ENCODE results near the gene PDC. TPM values are rescaled to one million over a fixed set of nuclear protein-coding genes. Genes with fewer than 3 reads are reported as not detected.

The PDC gene
- total and polyA plus RNA-seq, 10 of the 15 experiments (the other 5 are each of a cell fraction or from before 2014, with no cell fraction given) = 0.11 TPM; not detected in 9

- TF ChIP-seq RFX5 (IDR thresholded peaks at IDR 0.05; ENCODE audit: low read depth, low read length) (no peak), HDAC6 (IDR thresholded peaks at IDR 0.05; ENCODE audit: unreplicated experiment) (no peak), MYB (IDR thresholded peaks at IDR 0.05; ENCODE audit: borderline replicate concordance, low read depth, low read length) (no peak), TARDBP (IDR thresholded peaks at IDR 0.05; ENCODE audit: borderline replicate concordance) (no peak), MYC (IDR thresholded peaks at IDR 0.05; ENCODE audit: insufficient read depth, insufficient read length, insufficient replicate concordance, low read length, severe bottlenecking) (no peak), ATF7 (IDR thresholded peaks at IDR 0.05; ENCODE audit: low read depth) (no peak)
- TF ChIP-seq, protein P1, sequence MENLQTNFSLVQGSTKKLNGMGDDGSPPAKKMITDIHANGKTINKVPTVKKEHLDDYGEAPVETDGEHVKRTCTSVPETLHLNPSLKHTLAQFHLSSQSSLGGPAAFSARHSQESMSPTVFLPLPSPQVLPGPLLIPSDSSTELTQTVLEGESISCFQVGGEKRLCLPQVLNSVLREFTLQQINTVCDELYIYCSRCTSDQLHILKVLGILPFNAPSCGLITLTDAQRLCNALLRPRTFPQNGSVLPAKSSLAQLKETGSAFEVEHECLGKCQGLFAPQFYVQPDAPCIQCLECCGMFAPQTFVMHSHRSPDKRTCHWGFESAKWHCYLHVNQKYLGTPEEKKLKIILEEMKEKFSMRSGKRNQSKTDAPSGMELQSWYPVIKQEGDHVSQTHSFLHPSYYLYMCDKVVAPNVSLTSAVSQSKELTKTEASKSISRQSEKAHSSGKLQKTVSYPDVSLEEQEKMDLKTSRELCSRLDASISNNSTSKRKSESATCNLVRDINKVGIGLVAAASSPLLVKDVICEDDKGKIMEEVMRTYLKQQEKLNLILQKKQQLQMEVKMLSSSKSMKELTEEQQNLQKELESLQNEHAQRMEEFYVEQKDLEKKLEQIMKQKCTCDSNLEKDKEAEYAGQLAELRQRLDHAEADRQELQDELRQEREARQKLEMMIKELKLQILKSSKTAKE (IDR thresholded peaks at IDR 0.05; ENCODE audit: low read depth, poor library complexity, severe bottlenecking) = no peak
These were observed 37.9 kb upstream of the PDC start (continued) for GRCh38 chr1:186498695-186499389.

DNA sequence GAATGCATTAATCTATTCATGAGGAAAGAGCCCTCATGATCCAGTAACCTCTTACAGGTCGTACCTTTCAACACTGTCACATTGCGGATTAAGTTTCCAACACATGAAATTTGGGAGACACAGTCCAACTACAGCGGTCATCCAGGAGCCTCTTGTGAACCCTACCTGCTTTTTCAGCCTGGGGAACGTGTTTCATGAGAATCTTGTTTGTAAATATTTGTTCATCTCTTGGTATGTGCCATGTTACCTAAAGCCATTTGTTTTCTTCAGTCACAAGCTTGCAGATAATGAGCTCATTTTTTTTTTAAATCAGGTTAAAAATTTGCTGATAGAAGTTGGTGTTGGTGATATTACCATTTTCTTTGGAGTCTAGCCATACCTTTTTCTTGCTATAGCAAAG lies 37.2 kb upstream of the PDC start:
- no peak overlapping the region for H3K4me3 ChIP-seq
- in situ Hi-C loops (cut with MboI) (no loop called here), intact Hi-C loops (cut with micrococcal nuclease; ENCODE audit: unreplicated experiment) (no loop called here)
- ChIA-PET RAD21 (ENCODE audit: unreplicated experiment) (no interaction called here), CTCF (interaction anchor here (1.3 to 2.3 kb wide), 4 partner anchors 13 to 27 kb away, joined by 3 to 10 read pairs (median 4); no protein-coding TSS in a partner anchor), POLR2A (interaction anchor here (1.5 kb wide), 1 partner anchor 14 kb away, joined by 3 read pairs; no protein-coding TSS in a partner anchor), SMC1A (ENCODE audit: uncharacterized antibody, unreplicated experiment) (interaction anchor here (0.7 kb wide), 1 partner anchor 14 kb away, joined by 3 read pairs; no protein-coding TSS in a partner anchor)
- H3K27me3 ChIP-seq (replicated peaks in 1 of 2; ENCODE audit: control insufficient read depth in 2 of 2, insufficient read depth in 2 of 2, low read length in 1 of 2) = no peaks in the 10 kb centered on the region
- FAIRE-seq (no peak), DNase-seq (ENCODE audit: low read depth, low spot score) (no peak), ATAC-seq (no peak)
- H3K27ac ChIP-seq (ENCODE audit: control insufficient read depth, insufficient read depth) = no peak overlapping the region
- no peaks in the 10 kb centered on the region for H4K20me1 ChIP-seq (ENCODE audit: control insufficient read depth, insufficient read depth)
- no peak overlapping the region for H2AFZ ChIP-seq (ENCODE audit: control insufficient read depth, low read depth, low read length)
- BruUV-seq (replicated peaks) = no TSS peak
- H3K4me1 ChIP-seq (ENCODE audit: control insufficient read depth, insufficient read depth, low read length) = peaks cover 4% of the 10 kb centered on the region; the same call in 1 of the 2 replicates
- H3K79me2 ChIP-seq (ENCODE audit: control insufficient read depth, insufficient read depth, low read length) = no peaks in the 10 kb centered on the region
- no peaks in the 10 kb centered on the region for H3K9me3 ChIP-seq (replicated peaks; ENCODE audit: control insufficient read depth, insufficient read depth, low read length)
- no peak overlapping the region for H3K9ac ChIP-seq (ENCODE audit: control insufficient read depth, insufficient read depth, low read length)
- no peaks in the 10 kb centered on the region for H3K36me3 ChIP-seq (ENCODE audit: control insufficient read depth in 2 of 2, insufficient read depth in 2 of 2, low read length in 1 of 2)
- no peak overlapping the region for H3K4me2 ChIP-seq (ENCODE audit: control insufficient read depth, insufficient read depth)
- WGBS (ENCODE audit: insufficient coverage, insufficient replicate concordance, low lambda C conversion rate, missing lambda C conversion rate) = 71% methylated on average over 4 of the region's 4 CpGs
- TF ChIP-seq ETV6 (conservative IDR thresholded peaks at IDR 0.05 in 1 of 2, IDR thresholded peaks at IDR 0.05 in 1 of 2; ENCODE audit: borderline replicate concordance in 1 of 2, low read depth in 1 of 2) = no peak
- TF ChIP-seq JUND (IDR thresholded peaks at IDR 0.05; ENCODE audit: low read depth, low read length) = no peak
- TF ChIP-seq TARDBP (IDR thresholded peaks at IDR 0.05; ENCODE audit: borderline replicate concordance) = no peak
- no peak for TF ChIP-seq BCL11A (IDR thresholded peaks at IDR 0.05; ENCODE audit: low read depth, low read length)
- no peak for TF ChIP-seq SUPT20H (IDR thresholded peaks at IDR 0.05; ENCODE audit: borderline replicate concordance, control insufficient read depth, low read depth, low read length)
- no peak for TF ChIP-seq CREM (IDR thresholded peaks at IDR 0.05; ENCODE audit: low read depth)
- no peak for TF ChIP-seq ASH2L (IDR thresholded peaks at IDR 0.05; ENCODE audit: borderline replicate concordance, low read depth)
- no peak for TF ChIP-seq RFX5 (IDR thresholded peaks at IDR 0.05; ENCODE audit: low read depth, low read length)
- no peak for TF ChIP-seq DPF2 (IDR thresholded peaks at IDR 0.05)
- no peak for TF ChIP-seq ZNF207 (IDR thresholded peaks at IDR 0.05; ENCODE audit: borderline replicate concordance)
- TF ChIP-seq, protein P2, sequence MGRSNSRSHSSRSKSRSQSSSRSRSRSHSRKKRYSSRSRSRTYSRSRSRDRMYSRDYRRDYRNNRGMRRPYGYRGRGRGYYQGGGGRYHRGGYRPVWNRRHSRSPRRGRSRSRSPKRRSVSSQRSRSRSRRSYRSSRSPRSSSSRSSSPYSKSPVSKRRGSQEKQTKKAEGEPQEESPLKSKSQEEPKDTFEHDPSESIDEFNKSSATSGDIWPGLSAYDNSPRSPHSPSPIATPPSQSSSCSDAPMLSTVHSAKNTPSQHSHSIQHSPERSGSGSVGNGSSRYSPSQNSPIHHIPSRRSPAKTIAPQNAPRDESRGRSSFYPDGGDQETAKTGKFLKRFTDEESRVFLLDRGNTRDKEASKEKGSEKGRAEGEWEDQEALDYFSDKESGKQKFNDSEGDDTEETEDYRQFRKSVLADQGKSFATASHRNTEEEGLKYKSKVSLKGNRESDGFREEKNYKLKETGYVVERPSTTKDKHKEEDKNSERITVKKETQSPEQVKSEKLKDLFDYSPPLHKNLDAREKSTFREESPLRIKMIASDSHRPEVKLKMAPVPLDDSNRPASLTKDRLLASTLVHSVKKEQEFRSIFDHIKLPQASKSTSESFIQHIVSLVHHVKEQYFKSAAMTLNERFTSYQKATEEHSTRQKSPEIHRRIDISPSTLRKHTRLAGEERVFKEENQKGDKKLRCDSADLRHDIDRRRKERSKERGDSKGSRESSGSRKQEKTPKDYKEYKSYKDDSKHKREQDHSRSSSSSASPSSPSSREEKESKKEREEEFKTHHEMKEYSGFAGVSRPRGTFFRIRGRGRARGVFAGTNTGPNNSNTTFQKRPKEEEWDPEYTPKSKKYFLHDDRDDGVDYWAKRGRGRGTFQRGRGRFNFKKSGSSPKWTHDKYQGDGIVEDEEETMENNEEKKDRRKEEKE (IDR thresholded peaks at IDR 0.05) = no peak
